Islet of Langerhans (tissue), 1 donor: ENCODE measurements around the gene KCTD19.

Experiments used
- FAIRE-seq: peaks from one replicate; lab custom pipeline; 2011; peaks lifted over from hg19 to GRCh38; lab: Jason Lieb, UNC

The KCTD19 gene

GRCh38 chr16:67317853-67318252 is 8.7 kb downstream of the KCTD19 start:
- FAIRE-seq: no peak

- FAIRE-seq: no peak
Observed at GRCh38 chr16:67312719-67313118, 13.8 kb downstream of the KCTD19 start.

- no peak for FAIRE-seq
Observed at GRCh38 chr16:67311607-67312488, 14.7 kb downstream of the KCTD19 start.

- FAIRE-seq: no peak
Observed at GRCh38 chr16:67310561-67310960, 16.0 kb downstream of the KCTD19 start.

GRCh38 chr16:67305216-67306071 is 21.1 kb downstream of the KCTD19 start:
- no peak for FAIRE-seq

- no peak for FAIRE-seq
Observed at GRCh38 chr16:67304020-67304419, 22.5 kb downstream of the KCTD19 start.

- no peak for FAIRE-seq
Observed at GRCh38 chr16:67302970-67303369, 23.6 kb downstream of the KCTD19 start.

GRCh38 chr16:67302076-67302475 is 24.5 kb downstream of the KCTD19 start:
- no peak for FAIRE-seq

- FAIRE-seq: no peak
Observed at GRCh38 chr16:67301080-67301782, 25.3 kb downstream of the KCTD19 start.

- FAIRE-seq: no peak
Observed at GRCh38 chr16:67299269-67299668, 27.3 kb downstream of the KCTD19 start.

- FAIRE-seq: no peak
Observed at GRCh38 chr16:67298277-67298676, 28.3 kb downstream of the KCTD19 start.

- FAIRE-seq: no peak
Observed at GRCh38 chr16:67296420-67296819, 30.1 kb downstream of the KCTD19 start.

- FAIRE-seq: no peak
Observed at GRCh38 chr16:67294938-67295361, 31.6 kb downstream of the KCTD19 start.

GRCh38 chr16:67294171-67294757 is 32.3 kb downstream of the KCTD19 start:
- no peak for FAIRE-seq

GRCh38 chr16:67291461-67291860 is 35.1 kb downstream of the KCTD19 start:
- no peak for FAIRE-seq

- FAIRE-seq: no peak
Observed at GRCh38 chr16:67287960-67288359, 38.6 kb downstream of the KCTD19 start.

- FAIRE-seq: no peak
Observed at GRCh38 chr16:67286441-67287235, 39.9 kb downstream of the KCTD19 start.

- FAIRE-seq: no peak
Observed at GRCh38 chr16:67284699-67285646, 41.6 kb downstream of the KCTD19 start.

GRCh38 chr16:67283826-67284555 is 42.5 kb downstream of the KCTD19 start:
- FAIRE-seq: no peak
